22Rv1 (cell line): ENCODE data around the gene SAP30L.

Experiments
- CTCF ChIP-seq: fragments of 450-650 bp; IDR thresholded peaks from 2 replicates; pipeline ENCODE4 v1.5.1; 2017; ENCODE audit warnings: mild to moderate bottlenecking
- ZFX ChIP-seq: fragments of 450-650 bp; IDR thresholded peaks from 2 replicates; pipeline ENCODE4 v1.6.1; 2017; ENCODE audit warnings: antibody characterized with exemption, borderline replicate concordance

GRCh38 chr5:154419236-154419635 is 26.6 kb upstream of the SAP30L start:
- no peak for TF ChIP-seq CTCF
- TF ChIP-seq ZFX, result no peak
